Stimulated activated CD8-positive, alpha-beta memory T cell treated with anti-CD3 and anti-CD28 coated beads, Interleukin-12 subunit alpha, Interleukin-12 subunit beta, amount 100 ng/mL, for 24 hours (primary cell): ENCODE data around the gene DDX6.
A peak's percentile ranks its signal among the peaks of the same experiment; 100 is the strongest.
"Not testable (repeated sequence)": the region's sequence is repeated elsewhere in the genome, so short reads cannot be mapped to it uniquely, and the experiment has no call there.

ENCODE experiments used
- DNase-seq: peaks from one replicate; pipeline ENCODE4 v3.0.0-alpha.2; 2020; ENCODE audit errors: extremely low read depth

The DDX6 gene

GRCh38 chr11:118791111-118791960 lies at the start of gene DDX6:
Gene DDX6, minus strand, starts transcription at chr11:118791164. Its CDS starts 4,913 bp downstream, at chr11:118786251.
- peak; percentile 69 for DNase-seq

- DNase-seq, result no peak
Measured at GRCh38 chr11:118838905-118839553, 48.1 kb upstream of the DDX6 start.

GRCh38 chr11:118837868-118838267 lies 46.9 kb upstream of the DDX6 start:
- no peak for DNase-seq

- DNase-seq, result no peak
Measured at GRCh38 chr11:118834427-118835028, 43.6 kb upstream of the DDX6 start.

- no peak for DNase-seq
Measured at GRCh38 chr11:118827118-118827517, 36.2 kb upstream of the DDX6 start.

- not testable (repeated sequence) for DNase-seq
Measured at GRCh38 chr11:118822936-118823510, 32.1 kb upstream of the DDX6 start.

GRCh38 chr11:118820412-118821357 lies 29.7 kb upstream of the DDX6 start:
- no peak for DNase-seq

- DNase-seq, result not testable (repeated sequence)
Measured at GRCh38 chr11:118820025-118820379, 29.0 kb upstream of the DDX6 start.

GRCh38 chr11:118819334-118820024 lies 28.5 kb upstream of the DDX6 start:
- no peak for DNase-seq

GRCh38 chr11:118818130-118818529 lies 27.2 kb upstream of the DDX6 start:
- DNase-seq, result no peak

GRCh38 chr11:118813551-118813950 lies 22.6 kb upstream of the DDX6 start:
- DNase-seq, result no peak

- DNase-seq, result no peak
Measured at GRCh38 chr11:118812485-118812884, 21.5 kb upstream of the DDX6 start.

- DNase-seq, result no peak
Measured at GRCh38 chr11:118807800-118808778, 17.1 kb upstream of the DDX6 start.

- DNase-seq, result no peak
Measured at GRCh38 chr11:118806400-118806799, 15.4 kb upstream of the DDX6 start.

- no peak for DNase-seq
Measured at GRCh38 chr11:118804094-118804493, 13.1 kb upstream of the DDX6 start.

GRCh38 chr11:118799372-118799771 lies 8.4 kb upstream of the DDX6 start:
- no peak for DNase-seq

GRCh38 chr11:118797510-118797909 lies 6.5 kb upstream of the DDX6 start:
- no peak for DNase-seq

GRCh38 chr11:118792570-118793124 lies 1.7 kb upstream of the DDX6 start:
- DNase-seq, result no peak

- DNase-seq, result no peak
Measured at GRCh38 chr11:118791961-118792569, 1.1 kb upstream of the DDX6 start.
